ENCODE measurements around the gene ANKDD1A. TPM values are rescaled to one million over a fixed set of nuclear protein-coding genes. Genes with fewer than 3 reads are reported as not detected.

ANKDD1A gene
- total and polyA plus RNA-seq, 7 donors, result 0.60 to 9.4 (median 6.2) TPM; not detected in 1

DNA sequence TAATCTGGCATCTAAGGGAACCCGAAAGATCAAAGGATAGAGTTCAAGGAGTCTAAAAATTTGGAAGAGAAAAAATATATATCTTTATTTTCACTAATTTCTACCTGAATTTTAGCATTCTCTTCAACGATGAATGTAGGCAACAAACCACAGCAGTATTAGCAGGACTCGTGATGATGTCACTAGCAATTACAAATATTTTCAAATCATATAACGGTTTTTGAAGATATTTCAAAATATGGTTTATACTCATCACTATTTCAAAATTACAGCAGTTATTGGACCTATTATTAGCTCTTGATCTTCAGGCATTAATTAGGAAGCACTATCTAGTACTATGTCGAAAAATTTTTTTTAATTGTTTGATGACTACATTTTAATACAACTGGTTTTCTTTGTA lies 27.0 kb upstream of the ANKDD1A start:
- Histone ChIP-seq H3K27ac (peak overlapping the region in 1 of 4 donors; percentile 67), H3K36me3 (no peaks in the 10 kb centered on the region), H3K27me3 (no peaks in the 10 kb centered on the region), H3K4me1 (peaks cover 0 to 19% (median 15%) of the 10 kb centered on the region in 4 donors), H3K4me3 (no peak overlapping the region), H3K9me3 (no peaks in the 10 kb centered on the region)
- WGBS, 2 donors, result 87 to 89% methylated on average over 5 of the region's 5 CpGs
- intact Hi-C loops (cut with DNase I), result no loop called here
- DNase-seq, result no peak
- TF ChIP-seq, protein P1, sequence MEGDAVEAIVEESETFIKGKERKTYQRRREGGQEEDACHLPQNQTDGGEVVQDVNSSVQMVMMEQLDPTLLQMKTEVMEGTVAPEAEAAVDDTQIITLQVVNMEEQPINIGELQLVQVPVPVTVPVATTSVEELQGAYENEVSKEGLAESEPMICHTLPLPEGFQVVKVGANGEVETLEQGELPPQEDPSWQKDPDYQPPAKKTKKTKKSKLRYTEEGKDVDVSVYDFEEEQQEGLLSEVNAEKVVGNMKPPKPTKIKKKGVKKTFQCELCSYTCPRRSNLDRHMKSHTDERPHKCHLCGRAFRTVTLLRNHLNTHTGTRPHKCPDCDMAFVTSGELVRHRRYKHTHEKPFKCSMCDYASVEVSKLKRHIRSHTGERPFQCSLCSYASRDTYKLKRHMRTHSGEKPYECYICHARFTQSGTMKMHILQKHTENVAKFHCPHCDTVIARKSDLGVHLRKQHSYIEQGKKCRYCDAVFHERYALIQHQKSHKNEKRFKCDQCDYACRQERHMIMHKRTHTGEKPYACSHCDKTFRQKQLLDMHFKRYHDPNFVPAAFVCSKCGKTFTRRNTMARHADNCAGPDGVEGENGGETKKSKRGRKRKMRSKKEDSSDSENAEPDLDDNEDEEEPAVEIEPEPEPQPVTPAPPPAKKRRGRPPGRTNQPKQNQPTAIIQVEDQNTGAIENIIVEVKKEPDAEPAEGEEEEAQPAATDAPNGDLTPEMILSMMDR (IDR thresholded peaks at IDR 0.05), result no peak
- TF ChIP-seq POLR2AphosphoS5 (IDR thresholded peaks at IDR 0.05) (no peak), POLR2A (IDR thresholded peaks at IDR 0.05) (no peak), EP300 (IDR thresholded peaks at IDR 0.05) (no peak)

DNA sequence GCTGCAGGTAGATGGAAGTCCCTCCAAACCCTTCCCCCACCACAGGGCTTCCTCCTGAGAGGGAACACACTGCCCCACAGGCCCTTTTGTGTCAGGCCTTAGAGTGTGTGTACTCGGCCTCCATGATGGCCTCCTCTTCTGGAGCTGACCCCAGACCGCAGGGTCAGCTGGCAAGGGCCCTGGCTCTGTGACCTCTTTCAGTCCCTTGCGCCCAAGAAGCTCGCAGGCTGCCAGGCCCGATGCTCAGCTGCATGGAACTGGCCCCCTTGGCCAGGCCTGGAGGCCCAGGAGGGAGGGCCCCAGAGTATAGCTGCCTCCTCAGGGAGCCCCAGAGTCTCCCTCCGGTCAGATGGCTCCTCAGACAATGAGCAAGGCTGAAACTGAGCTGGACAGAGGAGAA lies 23.4 kb upstream of the ANKDD1A start:
- Histone ChIP-seq H3K36me3 (no peaks in the 10 kb centered on the region), H3K4me3 (no peak overlapping the region), H3K4me1 (peaks cover 0 to 14% (median 9%) of the 10 kb centered on the region in 4 donors), H3K9me3 (no peaks in the 10 kb centered on the region), H3K27me3 (no peaks in the 10 kb centered on the region), H3K27ac (no peak overlapping the region)
- 93 to 96% methylated on average over 6 of the region's 6 CpGs for WGBS, 2 donors
- intact Hi-C loops (cut with DNase I), result no loop called here
- TF ChIP-seq POLR2A (IDR thresholded peaks at IDR 0.05) (no peak), POLR2AphosphoS5 (IDR thresholded peaks at IDR 0.05) (no peak), EP300 (IDR thresholded peaks at IDR 0.05) (no peak)
- TF ChIP-seq, protein P1 (IDR thresholded peaks at IDR 0.05), result no peak
- no peak for DNase-seq

DNA sequence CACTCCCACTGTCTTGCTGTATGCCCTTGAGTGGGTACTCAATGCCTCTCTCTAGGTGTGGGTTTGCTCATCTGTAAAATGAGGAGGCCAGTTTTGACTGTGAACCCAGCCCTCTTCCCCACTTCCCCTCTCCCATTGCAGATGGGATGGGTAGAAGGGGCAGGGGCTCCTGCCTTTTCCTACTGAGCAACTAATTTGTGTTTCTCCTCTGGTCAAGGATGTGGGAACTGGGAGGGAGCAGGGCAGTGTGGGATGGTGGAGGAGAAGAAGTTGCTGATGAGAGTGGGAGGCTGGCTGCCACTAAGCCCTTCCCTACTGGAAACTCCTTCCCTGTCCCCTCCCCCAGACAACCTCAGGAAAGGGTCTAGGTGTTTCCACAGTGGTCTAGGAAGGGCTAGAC lies 20.1 kb upstream of the ANKDD1A start:
- peak overlapping the region in 2 of 4 donors; percentile 20 to 79 for H3K27ac ChIP-seq
- H3K4me1 ChIP-seq, result peaks cover 0 to 33% (median 29%) of the 10 kb centered on the region in 4 donors
- no peaks in the 10 kb centered on the region for H3K27me3 ChIP-seq
- H3K36me3 ChIP-seq, result no peaks in the 10 kb centered on the region
- no peak overlapping the region for H3K4me3 ChIP-seq
- DNase-seq, result no peak
- no peaks in the 10 kb centered on the region for H3K9me3 ChIP-seq
- intact Hi-C loops (cut with DNase I), result loop anchor here (5.0 kb wide), 1 partner anchor 194 kb away; no protein-coding TSS in a partner anchor
- TF ChIP-seq EP300 (IDR thresholded peaks at IDR 0.05) (no peak), POLR2A (IDR thresholded peaks at IDR 0.05) (no peak), POLR2AphosphoS5 (IDR thresholded peaks at IDR 0.05) (no peak)
- TF ChIP-seq, protein P1 (IDR thresholded peaks at IDR 0.05), result no peak

DNA sequence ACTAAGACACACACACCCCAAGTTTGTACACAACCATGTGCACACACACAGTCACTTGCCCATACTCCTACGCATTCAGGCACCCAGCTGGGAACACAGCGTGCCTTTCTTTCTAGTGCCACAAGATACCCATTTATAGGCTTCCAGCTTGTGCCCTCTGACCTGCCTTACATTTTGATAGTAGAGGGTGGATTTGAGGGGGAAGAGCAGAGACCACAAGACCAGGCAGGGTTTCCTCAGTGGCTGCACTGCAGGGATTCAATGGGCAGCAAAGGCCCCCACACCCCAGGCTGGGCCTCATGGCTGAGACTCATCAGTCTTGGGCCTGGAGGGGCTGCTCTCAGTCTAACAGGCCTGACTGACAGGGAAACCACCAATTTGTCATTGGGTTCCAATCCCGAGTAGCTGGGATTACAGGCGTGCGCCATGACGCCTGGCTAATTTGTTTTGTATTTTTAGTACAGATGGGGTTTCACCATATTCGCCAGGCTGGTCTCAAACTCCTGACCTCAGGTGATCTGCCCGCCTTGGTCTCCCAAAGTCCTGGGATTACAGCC lies 18.8 kb upstream of the ANKDD1A start:
- DNase-seq, result no peak
- TF ChIP-seq EP300 (IDR thresholded peaks at IDR 0.05) (no peak), POLR2A (IDR thresholded peaks at IDR 0.05) (no peak), POLR2AphosphoS5 (IDR thresholded peaks at IDR 0.05) (no peak)
- TF ChIP-seq, protein P1 (IDR thresholded peaks at IDR 0.05), result no peak
- Histone ChIP-seq H3K4me1 (peaks cover 0 to 47% (median 36%) of the 10 kb centered on the region in 4 donors), H3K4me3 (no peak overlapping the region), H3K27me3 (no peaks in the 10 kb centered on the region), H3K9me3 (no peaks in the 10 kb centered on the region), H3K27ac (peak overlapping the region; percentile 77 to 85 (median 80)), H3K36me3 (no peaks in the 10 kb centered on the region)
- intact Hi-C loops (cut with DNase I), result loop anchor here (2.0 to 5.0 kb wide), 2 partner anchors 50 to 196 kb away; no protein-coding TSS in a partner anchor
- WGBS, 2 donors, result 77 to 86% methylated on average over 8 of the region's 8 CpGs
